Activated T-helper 1 cell treated with Interleukin-2 at 50 U/mL for 16 hours (primary cell): ENCODE data around the gene LBHD2.

Experiments used
- DNase-seq: peaks from one replicate; pipeline ENCODE4 v3.0.0-alpha.2; 2020; ENCODE audit warnings: low read depth

The LBHD2 gene

DNA sequence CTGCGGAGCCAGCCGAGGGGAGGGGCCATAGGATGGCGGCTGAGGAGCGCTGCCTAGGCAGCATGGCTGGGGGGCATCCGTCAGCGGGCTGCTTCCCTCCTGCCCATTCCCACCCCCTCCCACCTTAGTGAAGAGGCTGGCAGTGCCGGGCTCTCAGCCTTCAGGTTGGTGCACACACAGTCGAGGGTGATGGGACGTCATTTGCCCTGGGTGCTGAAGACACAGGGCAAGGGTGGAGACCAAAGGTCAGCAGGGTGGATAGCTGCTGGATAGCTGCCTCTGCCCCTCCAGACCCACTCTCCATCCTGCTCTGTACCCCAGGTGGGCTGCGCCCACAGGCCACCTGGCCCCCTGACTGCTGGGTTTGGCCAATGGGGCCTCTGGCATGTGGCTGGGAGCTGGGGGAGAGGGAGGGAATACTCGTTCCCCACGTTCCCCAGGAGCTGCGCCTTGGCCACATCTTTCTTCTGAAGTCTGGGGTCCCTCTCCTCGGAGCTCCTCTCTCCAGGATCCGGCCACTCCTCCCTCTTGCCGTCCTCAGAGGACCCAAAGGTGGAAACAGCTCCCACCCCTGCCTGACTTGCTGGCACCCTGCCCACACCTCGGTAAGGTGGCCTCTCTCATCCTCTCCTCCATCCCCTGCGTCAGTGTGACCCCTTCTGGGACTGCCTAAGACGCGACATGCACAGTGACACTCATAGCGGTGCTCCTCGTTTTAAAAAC is 15.5 kb upstream of the LBHD2 start:
- DNase-seq, result no peak

DNA sequence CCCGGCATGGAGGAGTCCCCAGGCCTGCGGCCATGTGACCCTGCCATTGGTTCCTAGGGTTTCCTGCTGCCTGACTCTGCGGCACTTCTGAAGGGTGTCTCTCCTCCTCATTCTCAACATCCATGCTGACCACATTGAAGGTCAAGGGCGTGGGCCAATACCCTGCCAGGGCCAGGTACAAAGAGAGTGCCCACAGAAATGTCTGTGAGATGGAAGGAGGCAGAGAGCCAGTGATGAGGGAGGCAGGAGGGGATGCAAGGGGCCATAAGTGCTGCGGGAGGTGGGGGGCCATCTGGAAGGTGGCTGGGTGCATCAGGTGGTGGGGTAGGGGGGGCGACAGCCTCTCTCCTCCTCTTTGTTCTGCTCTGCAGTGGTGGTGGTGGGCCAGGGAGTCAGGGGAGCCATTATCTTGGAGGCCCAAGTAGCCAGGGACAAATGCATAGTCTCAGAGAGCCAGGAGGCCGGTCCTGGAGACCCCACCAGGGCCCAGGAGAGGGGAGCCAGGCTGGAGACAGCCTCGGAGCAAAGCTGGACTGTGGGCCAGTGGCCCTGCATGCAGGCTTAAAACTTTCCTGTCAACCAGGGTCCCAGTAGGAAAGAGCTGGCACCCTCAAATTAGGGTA is 13.6 kb upstream of the LBHD2 start:
- no peak for DNase-seq

DNA sequence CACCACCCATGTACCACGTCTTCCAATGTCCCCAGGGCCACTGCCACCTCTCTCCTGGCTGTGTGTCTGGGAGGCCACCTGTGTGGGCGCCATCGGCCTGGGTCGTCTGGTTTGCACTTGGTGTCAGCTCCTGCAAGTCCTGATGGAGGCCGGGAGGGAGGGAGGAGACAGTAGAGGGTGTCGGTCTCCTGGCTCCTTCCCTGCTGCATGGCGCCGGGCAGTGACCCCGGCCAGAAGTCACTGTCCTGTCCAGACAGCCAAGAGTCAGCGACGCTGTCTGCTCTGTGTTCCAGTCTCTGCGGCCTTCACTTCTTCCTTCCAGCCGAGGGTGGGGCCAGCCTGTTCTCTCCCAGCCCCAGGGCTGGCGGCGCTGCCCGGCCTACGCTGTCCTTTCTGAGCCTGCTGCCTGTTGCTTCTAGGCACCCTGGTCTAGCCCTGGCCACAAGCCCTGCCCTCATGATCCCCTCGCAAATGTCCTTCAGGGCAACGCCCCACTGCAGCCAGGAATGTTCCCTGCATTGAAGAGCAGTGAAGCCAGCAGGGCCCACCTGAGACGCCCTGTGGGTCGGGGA is 13.0 kb upstream of the LBHD2 start:
- DNase-seq, result no peak

DNA sequence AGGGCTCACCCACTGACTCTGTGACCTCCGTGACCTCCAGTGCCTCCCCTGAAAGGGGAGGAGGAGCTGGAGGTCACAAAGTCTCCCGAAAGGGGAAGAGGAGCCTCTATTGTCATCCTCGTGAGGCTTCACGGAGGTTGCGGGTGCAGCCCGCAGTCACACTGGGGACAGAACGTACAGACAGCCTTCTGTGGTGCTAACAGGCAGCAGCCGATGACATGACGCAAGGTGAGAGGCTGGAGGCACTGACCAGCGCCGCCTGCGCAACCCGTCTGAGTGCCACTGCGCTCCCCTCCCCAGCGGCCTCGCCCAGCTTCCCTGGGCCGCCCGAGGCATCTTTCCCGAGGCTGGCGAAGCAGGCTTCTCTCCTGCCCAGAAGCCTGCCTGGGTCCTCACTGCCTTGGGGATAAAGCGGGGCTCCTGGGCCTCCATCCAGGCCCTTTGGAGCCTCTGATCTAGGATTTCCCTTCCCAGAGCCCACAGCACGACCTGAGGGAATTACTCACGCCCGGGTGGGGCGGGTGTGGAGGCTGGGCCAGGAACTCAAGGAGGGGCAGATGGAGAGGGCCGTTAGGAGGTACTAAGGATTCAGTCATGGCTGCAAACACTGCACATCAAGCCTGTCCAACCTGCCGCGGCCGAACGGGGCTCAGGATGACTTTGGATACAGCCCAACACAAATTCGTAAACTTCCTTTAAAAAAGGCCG is 12.3 kb upstream of the LBHD2 start:
- no peak for DNase-seq

DNA sequence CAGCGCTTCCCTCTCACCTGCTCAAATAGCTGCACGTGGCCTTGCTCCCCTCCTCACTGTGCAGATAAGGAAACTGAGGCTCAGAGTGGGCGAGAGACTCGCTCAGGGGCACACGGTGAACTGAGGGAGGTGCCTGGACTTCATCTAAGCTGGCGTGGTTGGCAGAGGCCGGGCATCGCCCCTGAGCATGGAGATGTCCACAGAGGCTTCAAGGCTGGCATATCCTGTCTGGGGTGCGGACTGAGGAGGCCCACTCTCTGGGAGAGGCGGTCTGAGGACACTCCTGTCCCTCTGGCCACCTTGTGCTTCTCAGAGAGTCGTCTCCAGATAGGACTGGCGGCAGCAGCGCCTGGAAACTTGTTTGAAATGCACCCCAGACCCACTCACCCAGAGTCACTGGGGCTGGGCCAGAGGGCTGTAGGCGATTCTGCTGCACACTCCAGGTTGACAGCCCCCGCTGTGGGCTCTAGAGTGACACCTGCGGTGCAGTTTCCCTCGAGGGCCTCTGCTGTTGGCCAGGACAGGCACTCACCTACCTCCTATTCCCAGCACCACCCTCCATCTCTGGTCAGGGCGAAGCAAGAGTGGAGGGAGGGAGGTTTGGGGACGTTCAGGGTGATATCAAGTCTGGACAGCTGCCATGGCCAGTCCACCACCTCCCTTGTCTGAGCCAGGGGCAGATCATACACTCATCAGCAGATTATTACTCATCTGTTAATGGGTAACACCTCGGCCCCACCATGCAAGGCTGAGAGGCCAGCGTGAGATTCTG is 11.2 kb upstream of the LBHD2 start:
- DNase-seq, result no peak

DNA sequence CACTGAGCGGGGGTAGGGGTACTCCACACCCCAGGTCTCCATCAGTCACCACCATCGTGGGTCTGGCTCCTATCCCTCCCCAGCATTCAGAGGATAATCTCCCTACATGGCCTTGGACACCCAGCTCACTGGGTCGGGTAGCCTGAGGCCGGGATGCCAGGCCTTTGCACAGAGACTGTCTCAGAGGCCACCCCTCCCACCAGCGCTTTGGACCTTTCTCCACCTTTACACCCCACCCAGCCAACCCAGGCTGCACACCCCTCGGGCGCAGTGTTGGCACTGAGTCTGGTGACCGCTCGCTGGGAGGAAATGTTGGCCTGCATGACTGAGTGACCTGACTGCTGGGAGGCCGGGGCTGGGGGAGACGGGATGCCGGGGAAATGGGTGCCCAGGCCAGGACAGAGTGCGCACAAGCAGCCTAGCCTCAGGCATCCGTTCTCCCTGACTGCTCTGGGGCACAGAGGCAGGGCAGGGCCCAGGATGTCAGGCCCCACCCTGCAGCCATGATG is 10.6 kb upstream of the LBHD2 start:
- DNase-seq, result no peak

DNA sequence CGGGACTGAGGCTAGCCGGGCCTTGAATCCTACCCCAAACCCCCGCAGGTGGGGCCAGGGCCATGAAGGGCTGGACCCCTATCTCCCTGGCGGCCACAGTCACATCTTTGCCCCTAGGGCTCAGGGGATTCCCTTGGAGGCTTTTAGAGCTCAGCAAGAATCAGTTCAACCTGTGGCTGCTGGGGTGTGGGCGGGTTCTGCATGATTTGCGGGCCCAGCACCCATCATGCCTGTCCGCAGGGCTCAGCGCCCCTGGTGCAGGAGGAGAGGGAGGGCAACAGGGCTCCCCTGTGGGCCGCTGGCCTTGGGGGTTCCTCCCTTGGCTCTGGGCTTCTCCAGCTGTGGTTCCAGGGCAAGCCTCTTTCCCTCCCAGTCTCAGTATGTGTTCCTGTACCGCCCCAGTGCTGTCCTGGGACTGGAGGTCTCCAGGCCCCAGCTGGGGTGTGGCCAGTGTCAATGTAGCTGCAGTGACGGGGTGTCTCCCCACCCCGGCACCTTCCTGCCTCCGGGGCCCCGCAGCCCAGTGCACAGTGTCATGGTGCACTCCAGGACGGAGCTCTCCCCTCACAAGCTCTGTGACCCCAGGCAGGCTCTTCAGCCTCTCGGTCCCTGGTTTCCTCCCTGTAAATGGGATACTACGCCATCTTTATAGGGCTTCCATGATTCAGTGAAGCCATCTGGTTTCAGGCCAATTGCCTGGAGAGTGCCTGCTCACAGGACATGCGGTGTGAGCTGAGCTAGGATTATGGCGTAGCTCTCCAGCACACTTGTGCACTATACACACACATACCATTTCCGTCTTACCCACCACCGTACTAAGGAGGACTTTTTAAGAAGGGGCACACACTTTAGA is 9.9 kb upstream of the LBHD2 start:
- DNase-seq, result no peak

DNA sequence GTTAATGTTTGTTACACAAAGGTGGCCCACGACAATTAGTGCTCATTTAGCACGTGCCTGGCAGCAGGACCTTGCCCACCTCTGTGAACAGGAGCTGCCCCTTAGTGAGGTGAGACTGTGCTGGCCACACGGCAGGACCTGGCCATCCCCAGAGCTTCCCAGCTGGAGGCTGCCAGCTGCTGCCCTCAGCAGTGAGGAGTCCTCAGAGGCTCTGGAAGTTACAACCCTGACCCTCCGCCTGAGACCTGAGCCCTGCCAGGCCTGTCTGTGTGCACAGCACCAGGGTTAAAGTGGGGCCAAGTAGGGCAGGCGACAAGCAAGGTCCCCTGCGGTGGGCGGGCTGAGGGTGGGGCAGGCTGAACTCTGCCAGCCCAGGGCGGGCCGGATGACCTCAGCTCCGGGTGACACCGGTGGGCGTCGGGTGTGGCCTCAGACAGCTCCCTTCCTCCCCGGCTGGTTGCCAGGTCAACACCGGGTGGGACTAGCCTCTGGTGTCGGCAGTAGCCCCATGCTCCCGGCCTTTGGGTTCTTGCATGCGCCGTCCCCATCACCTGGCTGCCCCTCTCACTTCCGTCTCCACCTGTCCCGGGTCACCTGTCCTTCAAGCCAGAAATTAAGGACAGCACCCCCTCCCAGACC is 9.2 kb upstream of the LBHD2 start:
- DNase-seq, result no peak

DNA sequence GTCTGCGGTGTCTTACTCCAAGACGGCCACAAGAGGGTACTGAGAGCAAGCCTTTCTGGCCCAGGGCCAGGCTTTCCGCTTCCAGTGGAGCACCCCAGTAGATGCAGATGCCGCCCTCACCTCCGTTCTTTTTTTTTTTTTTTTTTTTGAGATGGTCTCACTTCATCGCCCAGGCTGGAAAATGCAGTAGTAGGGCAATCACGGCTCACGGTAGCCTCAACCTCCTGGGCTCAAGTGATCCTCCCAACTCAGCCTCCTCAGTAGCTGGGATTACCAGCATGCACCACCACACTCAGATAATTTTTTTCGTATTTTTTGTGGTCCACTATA is 5.6 kb upstream of the LBHD2 start:
- peak; percentile 60 for DNase-seq

DNA sequence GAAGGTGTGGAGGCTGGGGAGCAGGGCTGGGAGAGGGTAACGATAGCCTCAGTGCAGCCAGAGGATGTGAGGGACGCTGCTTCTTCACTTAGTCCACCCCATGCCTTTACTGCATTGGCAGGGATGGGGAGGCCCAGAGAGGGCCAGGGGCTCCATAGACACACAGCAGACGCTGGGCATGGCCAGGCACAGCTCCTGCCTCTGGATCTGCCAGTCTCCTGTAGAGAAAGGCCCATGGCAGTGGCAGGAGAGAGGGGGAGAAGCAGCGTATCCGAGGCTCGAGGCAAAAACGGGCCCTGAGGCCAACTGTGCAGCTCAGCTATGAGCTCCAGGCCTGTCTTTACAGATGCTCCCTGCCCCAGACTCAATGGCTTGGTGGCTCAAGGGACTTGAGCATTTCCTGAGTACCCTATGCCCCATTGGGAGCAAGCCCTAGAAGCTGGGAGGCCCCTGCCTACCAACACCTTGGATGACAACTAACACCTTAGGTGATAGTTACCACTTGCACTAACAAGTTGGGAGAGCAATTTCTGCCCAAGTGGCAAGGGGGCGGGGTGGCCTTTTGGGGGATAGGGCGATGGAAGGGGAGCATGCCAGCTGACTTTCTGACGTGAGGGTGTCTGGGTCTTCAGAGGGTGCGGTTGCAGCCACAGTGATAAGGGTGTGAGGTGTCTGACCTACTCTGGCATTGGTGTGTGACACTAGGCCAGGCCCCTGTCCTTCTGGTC is 5.0 kb upstream of the LBHD2 start:
- no peak for DNase-seq

DNA sequence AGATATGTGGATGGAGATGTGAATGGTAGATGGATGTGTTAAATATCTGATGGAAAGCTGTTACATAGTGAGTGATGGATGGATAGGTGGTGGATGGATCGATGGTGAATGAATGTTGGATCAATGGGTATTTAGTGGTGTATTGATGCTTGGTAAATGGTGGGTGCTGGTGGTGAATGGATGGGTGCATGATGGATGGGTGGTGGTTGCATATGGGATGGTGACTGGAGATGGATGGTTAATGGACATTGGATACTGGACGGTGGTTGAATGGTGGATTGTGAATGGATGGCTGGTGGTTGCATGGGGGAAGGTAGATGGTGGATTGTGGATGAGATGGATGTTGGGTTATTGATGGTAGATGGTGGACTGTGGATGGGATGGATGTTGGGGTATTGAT is 2.1 kb upstream of the LBHD2 start:
- DNase-seq, result no peak

DNA sequence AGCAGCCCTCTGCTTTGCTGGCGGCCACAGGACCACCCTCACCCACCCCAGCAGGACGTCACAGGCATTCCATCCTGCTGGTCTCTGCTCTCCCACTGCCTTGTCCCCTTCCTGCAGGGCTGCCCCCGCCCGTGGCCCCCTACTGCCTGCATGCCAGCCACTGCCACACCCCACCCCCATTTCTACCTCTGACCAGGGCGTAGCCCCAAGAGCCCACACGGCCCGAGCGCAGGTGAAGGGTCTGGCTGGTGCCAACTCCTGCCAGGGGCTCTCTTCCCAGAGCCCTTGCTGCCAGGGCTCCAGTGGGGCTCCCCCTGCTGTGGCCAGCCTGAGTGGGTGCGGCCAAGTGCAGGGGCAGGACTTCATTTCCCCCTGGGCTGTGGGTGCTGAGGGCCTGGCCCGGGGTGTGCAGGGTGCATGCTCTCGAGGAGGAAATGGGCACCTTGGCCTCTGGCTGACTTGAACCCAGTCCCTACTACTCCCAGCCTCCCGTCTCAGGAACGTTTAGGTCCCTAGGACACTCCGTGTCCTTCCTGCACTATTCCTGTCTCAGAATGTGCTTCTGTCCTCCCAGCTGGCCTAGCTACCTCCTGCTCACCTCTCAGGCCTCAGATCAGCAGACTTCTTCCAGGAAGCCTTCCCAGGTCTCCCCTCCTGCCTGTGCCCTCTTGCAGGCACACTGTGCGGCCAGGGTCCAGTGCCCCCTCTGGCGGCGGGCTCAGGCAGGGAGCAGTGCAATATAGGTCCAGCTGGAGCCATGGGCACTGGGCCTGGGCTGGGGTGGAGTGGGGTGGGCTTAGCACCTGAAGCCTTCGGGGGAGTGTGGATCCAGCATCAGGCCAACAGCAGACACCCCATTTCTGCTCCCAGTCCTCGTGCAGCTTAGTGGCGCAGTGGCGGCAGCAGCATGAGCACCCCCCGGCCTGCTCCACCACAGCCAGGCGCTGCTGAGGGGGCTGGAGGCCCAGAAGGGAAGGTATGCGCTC is 1.4 kb downstream of the LBHD2 start:
- no peak for DNase-seq

DNA sequence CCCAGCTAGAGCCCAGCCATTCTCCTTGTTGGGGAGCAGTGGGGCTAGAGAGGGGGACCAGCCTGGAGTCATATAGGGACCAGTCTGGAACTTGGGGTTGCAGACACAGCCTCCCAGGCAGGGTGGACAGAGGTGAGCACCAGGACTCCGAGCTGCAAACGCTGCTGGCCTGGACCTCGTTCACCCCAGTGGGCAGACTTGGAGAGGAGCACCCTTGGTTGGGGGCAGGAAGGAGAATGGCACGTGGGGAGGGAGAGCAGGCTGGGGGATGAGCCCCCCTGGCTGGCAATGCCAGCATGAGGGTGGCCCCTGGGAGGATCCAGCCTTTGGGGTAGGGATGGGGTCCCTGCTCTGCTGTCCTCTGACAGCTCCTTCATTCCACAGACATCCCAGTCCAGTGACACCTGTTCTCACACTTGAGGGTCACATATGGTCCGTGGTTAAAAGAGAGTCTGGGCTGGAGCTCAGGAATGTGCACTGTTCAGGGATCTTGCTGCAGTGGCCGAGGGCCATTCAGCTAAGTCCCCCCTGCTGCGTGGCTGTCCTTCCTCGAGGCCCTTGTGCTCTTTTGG is 2.8 kb downstream of the LBHD2 start:
- DNase-seq, result no peak

DNA sequence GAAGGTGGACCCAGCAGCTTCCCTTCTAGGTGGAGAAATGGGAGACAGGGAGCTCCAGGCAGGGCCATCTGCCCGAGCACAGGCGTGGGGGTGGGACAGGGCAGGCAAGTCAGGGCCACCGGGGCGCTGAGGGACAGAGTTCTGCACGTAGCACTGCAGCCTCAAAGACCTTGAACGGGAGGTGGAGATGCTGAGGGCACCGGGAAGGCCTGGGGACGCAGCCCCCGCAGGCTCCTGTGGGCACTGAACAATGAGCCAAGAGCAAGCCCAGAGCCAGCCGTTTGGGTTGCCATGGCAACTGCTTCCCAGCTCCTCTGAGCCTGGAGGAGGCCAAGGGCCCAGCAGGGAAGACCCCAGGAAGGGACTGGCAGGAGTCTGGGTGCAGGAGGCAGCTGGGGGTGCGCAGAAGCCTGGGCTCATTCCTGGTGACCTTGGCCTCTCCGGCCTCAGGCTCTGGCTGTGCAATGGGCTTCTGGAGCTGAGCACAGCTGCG is 3.4 kb downstream of the LBHD2 start:
- no peak for DNase-seq

DNA sequence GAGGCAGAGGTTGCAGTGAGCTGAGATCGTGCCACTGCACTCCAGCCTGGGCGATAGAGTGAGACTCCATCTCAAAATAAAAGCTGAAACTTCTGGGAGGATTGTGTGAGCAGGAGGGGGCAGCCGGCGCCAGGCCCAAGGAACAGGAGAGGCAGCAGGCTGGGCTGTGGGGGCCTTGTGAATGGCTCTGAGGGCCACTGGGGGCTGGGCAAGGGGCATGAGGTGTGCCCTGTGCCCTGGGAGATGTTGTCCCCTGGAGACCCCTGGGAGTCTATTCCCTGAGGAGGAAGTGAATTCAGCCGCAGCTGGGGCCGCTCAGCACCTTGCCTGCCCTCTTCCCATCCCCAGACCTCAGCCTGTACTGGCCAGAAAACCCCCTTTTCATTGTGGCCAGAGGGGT is 4.9 kb downstream of the LBHD2 start:
- DNase-seq, result no peak

DNA sequence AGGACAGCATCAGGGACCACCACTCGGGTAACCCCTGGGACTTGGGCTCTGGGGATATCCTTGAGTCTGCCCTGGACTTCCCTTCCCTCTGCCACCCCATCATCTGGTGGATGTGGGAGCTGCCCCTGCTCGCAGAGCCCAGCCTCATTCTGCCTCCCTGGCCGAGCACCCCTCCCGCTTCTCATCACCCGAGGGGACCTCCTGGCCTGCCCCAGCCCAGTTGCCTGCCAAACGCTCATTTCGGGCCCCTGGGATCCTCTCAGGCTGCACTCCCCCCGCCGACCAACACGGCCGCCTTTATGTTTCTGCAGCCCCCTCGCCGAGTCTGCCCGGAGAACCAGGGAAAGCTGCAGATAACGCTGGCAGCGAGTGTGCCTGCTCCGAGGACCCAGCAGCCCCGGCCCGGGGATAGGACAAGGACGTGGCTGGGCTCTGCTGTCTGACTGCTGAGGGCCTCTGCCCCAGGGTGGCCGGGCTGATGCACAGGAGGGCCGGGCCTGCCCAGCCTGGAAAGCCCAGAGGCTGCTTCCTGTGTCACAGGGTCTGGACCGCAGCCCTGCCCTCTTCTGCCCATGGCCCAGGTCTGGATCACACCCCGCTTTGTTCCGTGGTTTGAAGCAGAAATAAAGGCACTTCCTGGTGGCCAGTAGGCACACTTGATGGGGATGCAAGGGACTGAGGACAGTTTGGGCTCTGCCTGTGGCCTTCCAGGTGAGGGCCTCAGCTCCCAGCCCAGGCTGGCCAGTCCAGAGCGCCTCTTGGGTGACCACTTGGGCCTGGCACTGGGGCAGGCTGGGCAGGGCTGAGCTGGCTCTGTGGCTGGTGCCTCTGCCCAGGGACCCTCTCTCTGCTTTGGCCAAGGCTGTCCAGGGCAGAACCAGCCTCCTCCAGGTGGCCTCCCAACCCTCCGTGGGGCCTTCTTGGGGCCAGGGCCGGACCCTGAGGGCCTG is 5.7 kb downstream of the LBHD2 start:
- DNase-seq, result no peak

DNA sequence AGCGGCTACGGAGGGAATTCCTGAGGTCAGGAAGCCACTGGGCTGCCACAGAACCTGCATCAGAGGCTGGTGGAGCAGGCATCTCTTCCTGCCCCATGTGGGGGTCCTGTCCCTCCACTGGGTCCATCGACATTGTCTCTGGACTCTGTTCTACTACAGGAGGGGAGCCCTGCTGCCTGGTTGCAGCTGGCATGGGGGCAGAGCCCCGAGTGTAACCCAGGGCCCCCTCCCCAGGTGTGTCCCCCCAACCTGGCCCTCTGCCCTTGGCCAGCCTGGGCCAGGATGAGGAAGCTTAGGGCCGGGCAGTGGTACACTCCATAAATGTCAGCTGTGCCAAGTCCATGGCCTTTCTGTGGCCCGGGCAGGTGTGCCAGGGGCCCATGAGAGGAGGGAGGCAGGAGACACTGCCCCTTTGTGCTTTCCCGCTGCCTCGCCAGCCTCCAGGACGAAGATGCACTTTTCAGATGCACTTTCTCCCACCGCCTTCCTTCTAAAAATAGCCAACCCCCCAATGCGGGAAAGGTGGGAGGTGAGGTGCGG is 6.5 kb downstream of the LBHD2 start:
- no peak for DNase-seq
